Fibroblast of peridontal ligament (primary cell): ENCODE data around the gene FGFBP1.
"Not testable (repeated sequence)": the region's sequence is repeated elsewhere in the genome, so short reads cannot be mapped to it uniquely, and the experiment has no call there.

Source experiments
- DNase-seq: peaks from one replicate; pipeline ENCODE4 v3.0.0-alpha.2; 2010; ENCODE audit errors: extremely low read depth

FGFBP1 gene

DNA sequence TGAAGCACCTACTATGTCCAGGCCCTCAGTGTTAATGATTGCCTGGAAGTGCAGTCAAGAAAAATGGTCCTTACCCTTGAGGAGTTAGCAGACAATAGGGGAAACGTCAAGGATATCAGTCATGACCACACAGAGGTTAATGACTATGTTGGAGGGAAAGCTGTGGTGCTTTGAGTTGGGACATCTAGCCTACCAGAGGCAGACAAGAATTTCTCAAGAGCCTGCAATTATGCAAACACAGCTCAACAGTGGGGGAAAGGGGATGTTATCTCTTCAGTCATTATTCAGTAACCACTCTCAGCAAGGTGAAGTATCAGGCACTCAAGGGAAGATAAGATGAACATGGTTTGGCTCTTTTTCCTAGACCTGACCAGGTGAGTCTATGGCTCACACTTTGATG, 7.0 kb upstream of the FGFBP1 start:
- no peak for DNase-seq

- no peak for DNase-seq
Measured at GRCh38 chr4:15944895-15945294, 6.4 kb upstream of the FGFBP1 start.

GRCh38 chr4:15942283-15942682, 3.7 kb upstream of the FGFBP1 start:
- no peak for DNase-seq

- no peak for DNase-seq
Measured at GRCh38 chr4:15938182-15938581, 358 bp downstream of the FGFBP1 start.

DNA sequence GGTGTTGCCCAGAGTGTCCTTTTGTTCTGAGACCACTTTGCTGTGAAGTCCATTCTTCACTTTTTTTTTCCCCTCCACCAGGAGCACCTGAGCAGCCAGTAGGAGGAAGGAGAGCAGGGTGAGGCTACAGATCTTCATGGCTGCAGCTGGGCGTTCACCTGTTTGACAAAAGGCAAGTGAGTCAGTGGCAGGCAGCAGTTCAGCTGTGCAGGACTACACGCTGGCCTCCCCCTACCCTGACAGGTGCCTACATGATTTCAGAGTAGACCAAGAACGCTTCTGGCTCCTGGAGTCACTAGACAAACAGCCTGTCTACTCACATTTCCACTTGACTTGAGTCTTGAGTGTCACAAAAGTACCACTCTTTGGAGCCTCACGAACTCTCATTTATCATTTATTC, 2.0 kb downstream of the FGFBP1 start:
- no peak for DNase-seq

DNA sequence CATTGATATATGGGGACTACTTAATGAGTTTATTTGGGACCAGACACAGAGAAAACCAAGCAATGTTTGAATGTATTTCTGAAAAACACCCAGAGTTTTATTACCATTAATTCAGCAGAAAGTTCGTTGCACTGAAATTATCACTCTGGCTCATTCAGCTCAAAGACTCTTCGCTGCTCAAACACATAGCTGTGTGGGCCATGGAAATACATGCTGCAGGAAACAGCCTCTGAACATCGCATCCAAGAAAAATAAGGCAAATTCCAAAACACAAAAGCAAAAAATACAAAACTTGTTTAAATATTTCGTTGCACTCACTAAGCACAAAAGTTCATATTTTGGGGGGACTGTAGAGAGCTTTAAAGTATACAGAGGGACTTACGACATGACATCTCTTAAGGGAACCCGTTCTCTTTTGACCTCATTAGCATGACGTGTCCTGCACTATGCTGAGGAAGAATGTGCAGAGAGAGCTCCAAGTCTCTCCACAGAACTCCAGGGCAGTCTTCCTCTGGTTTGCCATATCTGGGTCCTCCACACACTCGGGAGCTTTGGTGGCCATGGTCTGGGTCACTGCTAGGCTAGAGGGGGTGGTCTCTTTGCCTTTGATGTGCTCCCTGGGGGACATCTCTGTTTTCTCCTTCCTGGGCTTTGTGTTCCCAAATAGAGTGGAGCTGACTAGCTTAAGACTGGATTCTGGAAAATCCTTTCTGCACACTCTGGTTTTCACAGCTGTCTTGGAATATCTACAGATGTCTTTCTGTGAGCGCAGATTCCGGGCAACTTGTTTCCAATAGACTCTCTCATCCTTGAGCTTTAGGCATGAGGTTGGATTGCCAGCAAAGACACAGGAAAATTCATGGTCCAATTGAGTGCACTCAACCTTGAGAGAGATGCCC, 2.8 kb downstream of the FGFBP1 start:
- no peak for DNase-seq

DNA sequence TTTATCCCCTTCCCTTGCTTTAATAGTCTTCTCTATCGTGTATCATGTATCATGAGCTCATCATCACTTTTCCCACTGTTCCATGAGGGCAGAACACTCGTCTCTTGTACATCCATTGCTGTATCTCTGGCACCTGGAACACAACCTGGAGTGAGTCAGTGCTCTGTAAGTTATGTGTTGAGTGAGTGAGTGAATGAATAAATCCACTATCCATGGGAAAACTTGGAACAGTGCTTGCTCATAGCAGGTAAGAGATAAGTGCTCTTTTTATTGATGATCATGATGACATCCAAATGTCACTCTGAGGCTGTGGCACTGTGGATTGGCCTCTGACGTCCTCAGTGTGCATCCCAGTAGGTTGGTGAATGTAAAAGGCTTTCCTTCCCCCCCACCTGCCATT, 4.3 kb downstream of the FGFBP1 start:
- no peak for DNase-seq

DNA sequence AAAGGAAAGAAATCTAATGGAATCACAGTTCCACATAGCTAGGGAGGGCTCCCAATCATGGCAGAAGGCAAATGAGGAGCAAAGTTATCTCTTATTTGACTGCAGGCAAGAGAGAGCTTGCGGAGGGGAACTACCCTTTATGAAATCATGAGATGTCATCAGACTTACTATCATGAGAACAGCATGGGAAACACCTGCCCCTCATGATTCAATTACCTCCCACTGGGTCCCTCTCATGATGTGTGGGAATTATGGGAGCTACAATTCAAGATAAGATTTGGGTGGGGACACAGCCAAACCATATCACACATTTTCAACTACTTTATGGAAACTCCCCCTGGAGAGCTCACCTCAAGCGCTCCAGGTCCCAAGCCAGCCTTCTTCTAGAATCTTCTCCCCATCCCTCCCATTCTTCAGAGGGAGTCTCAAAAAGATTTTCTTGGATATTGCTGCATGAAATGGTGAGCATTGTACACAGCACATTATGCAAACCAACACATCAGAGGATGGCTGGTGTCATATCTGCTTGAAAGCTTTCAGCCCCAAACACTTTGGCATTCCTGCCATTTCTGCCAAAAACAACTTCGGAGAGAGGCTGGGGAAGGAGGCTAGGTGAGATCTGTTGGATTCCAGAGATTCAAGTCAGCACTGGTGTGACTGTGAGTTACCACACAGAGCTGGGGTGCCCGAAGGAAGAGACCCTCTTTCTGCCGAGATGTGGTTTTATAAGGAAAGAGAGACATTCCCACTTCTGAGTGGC, 6.9 kb downstream of the FGFBP1 start:
- DNase-seq: no peak

DNA sequence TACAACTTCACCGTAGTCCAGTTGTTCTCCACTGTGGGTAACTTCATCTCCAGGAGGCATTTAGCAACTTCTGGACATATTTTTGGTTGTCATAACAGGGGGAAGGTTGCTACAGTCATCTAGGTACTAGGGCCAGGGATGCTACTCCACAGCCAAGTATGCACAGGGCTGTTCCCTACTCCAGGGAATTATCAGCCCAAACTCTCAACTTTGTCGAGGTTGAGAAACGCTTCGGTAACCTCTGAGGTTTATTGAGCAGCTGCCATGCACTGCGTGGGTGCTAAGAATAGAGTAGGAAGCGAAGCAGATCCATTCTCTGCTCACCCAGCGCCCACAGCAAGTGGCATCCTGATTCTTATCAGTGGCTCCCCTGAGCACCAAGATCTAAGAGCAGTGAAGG, 8.2 kb downstream of the FGFBP1 start:
- no peak for DNase-seq

DNA sequence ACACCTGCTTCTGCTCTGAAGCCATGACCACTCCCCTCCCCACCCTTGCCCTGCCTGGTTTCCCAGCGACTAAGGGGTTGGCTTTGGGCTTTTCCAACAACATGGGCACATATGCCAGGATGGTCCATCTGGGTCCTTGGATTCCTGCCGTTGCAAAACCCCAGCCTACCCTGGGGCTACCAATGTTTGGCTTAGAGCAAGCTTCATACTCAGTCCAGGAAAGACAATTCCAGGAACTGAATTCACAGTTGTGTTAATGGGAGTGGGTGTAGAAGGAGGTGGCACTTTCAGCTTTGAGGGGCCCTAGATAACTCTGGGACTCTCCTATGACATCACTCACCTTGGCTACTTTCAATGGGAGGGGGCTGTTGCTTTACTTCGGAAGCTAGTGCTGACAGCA, 9.0 kb downstream of the FGFBP1 start:
- DNase-seq: no peak

- DNase-seq: no peak
Measured at GRCh38 chr4:15928883-15929282, 9.7 kb downstream of the FGFBP1 start.

DNA sequence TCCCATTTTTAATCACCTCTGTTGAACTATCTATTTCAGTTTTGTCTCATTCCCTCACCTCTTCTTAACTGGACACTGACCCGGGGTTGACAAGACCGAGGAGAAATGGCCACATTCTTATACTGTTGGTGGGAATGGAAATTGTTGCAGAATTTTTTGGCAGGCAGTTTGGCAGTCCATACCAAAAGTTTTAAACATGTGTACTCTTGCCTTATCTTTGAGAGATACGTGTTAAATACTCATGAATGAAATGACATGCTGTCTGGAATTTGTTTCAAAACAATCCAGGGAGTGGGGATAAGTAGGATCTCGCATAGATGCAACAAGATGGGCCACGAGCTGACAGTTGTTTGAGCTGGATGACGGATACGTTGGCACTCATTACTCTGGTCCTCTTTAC, 12.1 kb downstream of the FGFBP1 start:
- no peak for DNase-seq

- no peak for DNase-seq
Measured at GRCh38 chr4:15925830-15926229, 12.7 kb downstream of the FGFBP1 start.

DNA sequence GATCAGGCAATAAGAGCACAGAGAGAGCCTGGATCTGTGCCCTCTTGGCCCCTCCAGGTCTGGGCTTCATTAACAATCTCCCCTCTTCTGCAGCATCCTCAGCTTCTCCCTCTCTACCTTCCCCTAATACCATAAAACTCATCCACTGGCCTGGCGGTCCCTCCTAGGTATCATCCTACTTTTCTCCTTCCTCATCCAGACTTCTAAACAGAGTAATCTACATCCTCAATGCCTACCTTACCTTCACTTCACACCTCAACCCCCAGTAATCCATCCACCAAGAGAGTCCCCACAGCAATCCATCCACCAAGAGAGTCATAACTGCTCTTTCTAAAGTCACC, 17.0 kb downstream of the FGFBP1 start:
- DNase-seq: no peak

GRCh38 chr4:15920723-15921591, 17.6 kb downstream of the FGFBP1 start:
- DNase-seq: peak; percentile 98

DNA sequence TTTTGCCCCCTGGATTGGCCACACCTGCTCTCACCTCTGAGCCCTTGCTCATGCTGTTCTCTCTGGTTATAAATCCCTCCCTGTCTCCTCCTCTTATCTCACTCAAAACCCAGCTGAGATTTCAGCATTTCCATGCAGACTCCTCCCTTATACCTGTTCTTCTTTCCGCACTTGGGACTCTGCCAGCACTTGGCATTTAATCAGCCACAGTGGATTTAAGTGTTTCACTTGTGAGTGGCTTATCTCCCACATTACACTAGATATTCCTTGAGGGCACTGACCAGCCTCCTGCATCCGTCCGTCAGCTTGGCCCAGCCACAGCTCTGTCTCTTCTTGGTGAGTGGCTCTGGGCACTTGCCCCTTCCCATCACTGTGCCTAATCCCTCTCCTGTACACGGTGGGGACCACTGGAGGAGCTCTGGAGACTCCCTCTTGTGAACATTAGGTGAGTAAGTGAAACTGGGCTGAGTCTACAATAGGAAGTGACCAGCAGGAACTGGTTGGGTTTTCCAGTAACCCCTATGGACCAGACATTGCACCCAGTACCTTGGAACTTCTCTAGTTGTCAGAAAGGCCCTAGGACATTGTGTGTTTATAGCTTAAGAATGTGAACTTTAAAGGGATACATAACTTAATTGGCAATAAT, 19.9 kb downstream of the FGFBP1 start:
- DNase-seq: no peak

- DNase-seq: peak; percentile 87
Measured at GRCh38 chr4:15917297-15917696, 21.2 kb downstream of the FGFBP1 start.

DNA sequence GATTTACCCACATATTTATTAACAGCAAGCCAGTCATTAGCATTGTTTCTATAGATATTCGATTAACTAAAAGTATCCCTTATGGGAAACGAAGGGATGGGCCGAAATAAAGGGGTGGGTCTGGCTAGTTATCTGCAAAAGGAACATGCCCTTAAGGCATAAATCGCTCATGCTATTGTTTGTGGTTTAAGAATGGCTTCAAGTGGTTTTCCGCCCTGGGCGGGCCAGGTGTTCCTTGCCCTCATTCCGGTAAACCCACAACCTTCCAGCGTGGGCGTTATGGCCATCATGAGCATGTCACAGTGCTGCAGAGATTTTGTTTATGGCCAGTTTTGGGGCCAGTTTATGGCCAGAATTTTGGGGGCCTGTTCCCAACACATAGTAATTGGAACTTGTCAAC, 22.2 kb downstream of the FGFBP1 start:
- DNase-seq: not testable (repeated sequence)

- DNase-seq: no peak
Measured at GRCh38 chr4:15914736-15915135, 23.8 kb downstream of the FGFBP1 start.

DNA sequence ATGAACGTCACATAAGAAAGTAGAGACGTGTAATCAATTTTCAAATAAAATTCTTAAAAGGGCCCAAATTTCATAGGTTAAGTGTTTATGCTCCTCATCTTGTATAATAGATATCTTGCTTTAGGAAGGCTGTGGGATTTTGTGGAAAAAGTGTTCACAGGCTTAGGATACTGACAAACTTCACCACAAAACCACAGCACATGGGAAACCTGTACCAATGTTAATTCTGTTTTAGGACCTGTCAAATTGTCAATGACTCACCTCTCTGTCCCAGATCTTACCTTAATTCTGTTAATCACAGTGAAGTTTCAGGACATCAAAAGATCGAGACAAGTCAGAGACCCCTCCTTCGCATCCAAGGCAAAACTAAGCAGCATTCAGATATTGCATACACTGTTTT, 24.2 kb downstream of the FGFBP1 start:
- no peak for DNase-seq

GRCh38 chr4:15913631-15913970, 24.9 kb downstream of the FGFBP1 start:
- DNase-seq: peak; percentile 81
